NCI-H748 treated with DMSO at 0.1 percent for 48 hours (cell line): Measurements from ENCODE around the gene DNAJB12.

Experiments
- DNase-seq: peaks from one replicate; lab custom pipeline; 2025; lab: John Stamatoyannopoulos, UW

Gene DNAJB12

GRCh38 chr10:72291019-72291532, 63.6 kb downstream of the DNAJB12 start:
- no peak for DNase-seq

GRCh38 chr10:72285972-72286521, 68.7 kb downstream of the DNAJB12 start:
- DNase-seq: no peak

- DNase-seq: no peak
Observed at GRCh38 chr10:72283131-72283530, 71.6 kb downstream of the DNAJB12 start.
